ENCODE results near the gene RHBDF2. TPM values are rescaled to one million over a fixed set of nuclear protein-coding genes. Genes with fewer than 3 reads are reported as not detected.

RHBDF2 gene
- total and polyA plus RNA-seq, 8 donors = 4.6 to 175 (median 21.0) TPM

DNA sequence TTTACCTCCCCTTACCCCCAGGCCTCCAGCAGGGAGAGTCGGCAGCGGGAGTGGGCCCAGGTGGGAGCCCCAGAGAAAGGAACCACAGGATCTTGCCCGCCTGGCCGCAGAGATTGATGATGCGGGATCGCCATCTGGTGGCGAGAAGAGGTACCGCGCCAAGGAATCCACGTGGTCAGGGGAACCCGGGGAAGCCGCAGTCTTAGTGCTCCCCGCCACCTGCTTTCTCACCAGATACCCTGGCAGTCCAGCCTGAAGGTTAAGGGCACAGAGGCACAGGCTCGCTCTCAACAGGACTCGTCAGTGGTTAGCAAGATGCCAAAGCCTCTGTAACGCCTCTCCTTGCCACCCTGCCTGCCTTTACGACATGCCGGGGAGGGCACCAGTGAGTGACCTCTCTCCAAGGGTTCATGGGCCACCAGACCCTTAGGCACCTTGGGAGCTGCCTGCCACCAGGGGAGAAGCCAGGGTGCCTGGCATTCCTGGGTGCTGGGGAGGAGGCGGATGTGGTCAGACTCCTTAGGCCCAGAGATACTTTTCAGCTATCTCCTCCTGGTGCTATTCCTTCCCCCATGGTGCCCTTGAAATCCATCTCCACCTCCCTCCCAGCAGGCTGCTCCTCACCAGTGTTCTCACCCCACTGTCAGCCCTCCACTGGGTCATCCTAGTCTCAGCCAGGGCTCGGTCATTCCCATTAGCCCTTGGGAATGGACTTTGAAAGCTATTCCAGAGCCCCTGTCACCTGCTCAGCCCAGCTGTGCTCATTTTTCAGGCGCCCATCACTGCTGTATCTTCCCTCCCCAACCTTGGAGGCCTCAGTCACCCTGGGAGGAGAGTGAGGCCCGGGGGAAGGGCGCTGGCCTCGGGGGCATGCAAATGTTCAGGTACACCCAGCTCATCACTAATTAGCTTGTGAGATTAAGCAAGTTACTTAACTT, 5.5 kb upstream of the RHBDF2 start:
- no peaks in the 10 kb centered on the region for H3K36me3 ChIP-seq
- no peak overlapping the region for H3K4me3 ChIP-seq
- 20 to 29% (median 26%) methylated on average over 21 to 24 of the region's 24 CpGs for WGBS, 5 donors
- H3K4me1 ChIP-seq = peaks cover 8 to 30% (median 15%) of the 10 kb centered on the region in 4 donors
- no peak overlapping the region for H3K27ac ChIP-seq
- intact Hi-C loops (cut with DNase I; ENCODE audit: low total_unique reads) = loop anchor here (2.0 kb wide), 1 partner anchor 40 kb away; the partner anchor contains the start of gene AANAT
- peak; percentile 90 to 93 for DNase-seq
- peaks cover 0 to 14% (median 0%) of the 10 kb centered on the region in 3 donors for H3K27me3 ChIP-seq
- no peaks in the 10 kb centered on the region for H3K9me3 ChIP-seq
- TF ChIP-seq EP300 (IDR thresholded peaks at IDR 0.05) (no peak), POLR2A (IDR thresholded peaks at IDR 0.05) (no peak), POLR2AphosphoS5 (IDR thresholded peaks at IDR 0.05) (peak in 1 of 3 donors; percentile 63)
- TF ChIP-seq, protein P1, sequence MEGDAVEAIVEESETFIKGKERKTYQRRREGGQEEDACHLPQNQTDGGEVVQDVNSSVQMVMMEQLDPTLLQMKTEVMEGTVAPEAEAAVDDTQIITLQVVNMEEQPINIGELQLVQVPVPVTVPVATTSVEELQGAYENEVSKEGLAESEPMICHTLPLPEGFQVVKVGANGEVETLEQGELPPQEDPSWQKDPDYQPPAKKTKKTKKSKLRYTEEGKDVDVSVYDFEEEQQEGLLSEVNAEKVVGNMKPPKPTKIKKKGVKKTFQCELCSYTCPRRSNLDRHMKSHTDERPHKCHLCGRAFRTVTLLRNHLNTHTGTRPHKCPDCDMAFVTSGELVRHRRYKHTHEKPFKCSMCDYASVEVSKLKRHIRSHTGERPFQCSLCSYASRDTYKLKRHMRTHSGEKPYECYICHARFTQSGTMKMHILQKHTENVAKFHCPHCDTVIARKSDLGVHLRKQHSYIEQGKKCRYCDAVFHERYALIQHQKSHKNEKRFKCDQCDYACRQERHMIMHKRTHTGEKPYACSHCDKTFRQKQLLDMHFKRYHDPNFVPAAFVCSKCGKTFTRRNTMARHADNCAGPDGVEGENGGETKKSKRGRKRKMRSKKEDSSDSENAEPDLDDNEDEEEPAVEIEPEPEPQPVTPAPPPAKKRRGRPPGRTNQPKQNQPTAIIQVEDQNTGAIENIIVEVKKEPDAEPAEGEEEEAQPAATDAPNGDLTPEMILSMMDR (IDR thresholded peaks at IDR 0.05) = peak in 6 of 7 experiments; percentile 13 to 98 (median 96)

DNA sequence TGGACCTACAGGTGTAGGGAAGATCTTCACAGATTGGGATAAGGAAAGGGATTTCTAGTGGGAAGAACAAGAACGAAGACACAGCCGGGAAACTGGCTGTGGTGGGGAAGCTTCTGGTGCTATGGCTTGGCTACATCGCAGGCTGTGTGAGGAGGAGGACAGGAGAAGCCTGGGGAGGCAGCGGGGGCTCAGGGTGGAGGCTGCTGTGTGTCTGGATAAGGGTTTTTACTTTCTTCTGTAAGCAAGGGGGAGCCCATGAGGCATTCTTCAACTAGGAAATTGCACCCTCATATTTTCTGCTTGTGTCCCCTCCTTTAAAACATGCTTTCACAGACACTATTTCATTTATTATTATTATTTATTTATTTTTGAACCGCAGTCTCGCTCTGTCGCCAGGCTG, 2.9 kb upstream of the RHBDF2 start:
- H3K27me3 ChIP-seq = peaks cover 0 to 14% (median 0%) of the 10 kb centered on the region in 3 donors
- H3K4me1 ChIP-seq = peaks cover 26 to 40% (median 37%) of the 10 kb centered on the region in 4 donors
- H3K36me3 ChIP-seq = no peaks in the 10 kb centered on the region
- 66 to 87% (median 80%) methylated on average over 7 of the region's 7 CpGs for WGBS, 5 donors
- TF ChIP-seq POLR2A (IDR thresholded peaks at IDR 0.05) (no peak), POLR2AphosphoS5 (IDR thresholded peaks at IDR 0.05) (no peak), EP300 (IDR thresholded peaks at IDR 0.05) (no peak)
- TF ChIP-seq, protein P1 (IDR thresholded peaks at IDR 0.05) = no peak
- H3K4me3 ChIP-seq = no peak overlapping the region
- H3K27ac ChIP-seq = no peak overlapping the region
- intact Hi-C loops (cut with DNase I; ENCODE audit: low total_unique reads) = no loop called here
- H3K9me3 ChIP-seq = no peaks in the 10 kb centered on the region
- no peak for DNase-seq

- Histone ChIP-seq H3K4me1 (peaks cover 41 to 56% (median 52%) of the 10 kb centered on the region in 4 donors), H3K4me3 (no peak overlapping the region), H3K27ac (peak overlapping the region; percentile 84 to 93 (median 88)), H3K9me3 (no peaks in the 10 kb centered on the region), H3K36me3 (no peaks in the 10 kb centered on the region), H3K27me3 (peaks cover 0 to 11% (median 0%) of the 10 kb centered on the region in 3 donors)
- TF ChIP-seq POLR2AphosphoS5 (IDR thresholded peaks at IDR 0.05) = no peak
- TF ChIP-seq, protein P1 (IDR thresholded peaks at IDR 0.05) = no peak
- no peak for TF ChIP-seq POLR2A (IDR thresholded peaks at IDR 0.05)
- no peak for TF ChIP-seq EP300 (IDR thresholded peaks at IDR 0.05)
- peak in 1 of 2 donors; percentile 84 for DNase-seq
- 56 to 69% (median 58%) methylated on average over 8 of the region's 8 CpGs for WGBS, 5 donors
- intact Hi-C loops (cut with DNase I; ENCODE audit: low total_unique reads) = no loop called here
These were observed 1.4 kb upstream of the RHBDF2 start for GRCh38 chr17:76502341-76503211.

- Histone ChIP-seq H3K27me3 (peaks cover 0 to 4% (median 0%) of the 10 kb centered on the region in 3 donors), H3K9me3 (no peaks in the 10 kb centered on the region), H3K27ac (peak overlapping the region; percentile 84 to 93 (median 88)), H3K4me3 (peak overlapping the region; percentile 54 to 85 (median 68)), H3K36me3 (no peaks in the 10 kb centered on the region), H3K4me1 (peaks cover 45 to 63% (median 60%) of the 10 kb centered on the region in 4 donors)
- no peak for TF ChIP-seq POLR2AphosphoS5 (IDR thresholded peaks at IDR 0.05)
- no peak for TF ChIP-seq POLR2A (IDR thresholded peaks at IDR 0.05)
- no peak for TF ChIP-seq EP300 (IDR thresholded peaks at IDR 0.05)
- TF ChIP-seq, protein P1 (IDR thresholded peaks at IDR 0.05) = no peak
- intact Hi-C loops (cut with DNase I; ENCODE audit: low total_unique reads) = no loop called here
- DNase-seq = peak in 1 of 2 donors; percentile 48
- 40 to 65% (median 51%) methylated on average over 10 to 11 of the region's 11 CpGs for WGBS, 5 donors
These were observed 644 bp upstream of the RHBDF2 start for GRCh38 chr17:76501827-76502307.

Measured in stomach (tissue), 9 donors.